SK-N-SH treated with all-trans-retinoic acid at 6 μM for 48 hours (cell line): Measurements from ENCODE around the gene PRMT6.

Experiments used
- RARB ChIP-seq: fragments of 250-450 bp; sonication (Bioruptor Pico); IDR thresholded peaks from 2 replicates; pipeline ENCODE4 v1.8.0; 2021; ENCODE audit warnings: mild to moderate bottlenecking, moderate library complexity
- ZFP3 ChIP-seq: fragments of 250-450 bp; sonication (Bioruptor Pico); IDR thresholded peaks from 2 replicates; pipeline ENCODE4 v1.5.0; 2020; ENCODE audit warnings: mild to moderate bottlenecking, moderate library complexity
- ZFP30 ChIP-seq: fragments of 450-650 bp; formaldehyde crosslinking; IDR thresholded peaks from 2 replicates; pipeline ENCODE4 v1.5.0; 2022; ENCODE audit warnings: mild to moderate bottlenecking, moderate library complexity

DNA sequence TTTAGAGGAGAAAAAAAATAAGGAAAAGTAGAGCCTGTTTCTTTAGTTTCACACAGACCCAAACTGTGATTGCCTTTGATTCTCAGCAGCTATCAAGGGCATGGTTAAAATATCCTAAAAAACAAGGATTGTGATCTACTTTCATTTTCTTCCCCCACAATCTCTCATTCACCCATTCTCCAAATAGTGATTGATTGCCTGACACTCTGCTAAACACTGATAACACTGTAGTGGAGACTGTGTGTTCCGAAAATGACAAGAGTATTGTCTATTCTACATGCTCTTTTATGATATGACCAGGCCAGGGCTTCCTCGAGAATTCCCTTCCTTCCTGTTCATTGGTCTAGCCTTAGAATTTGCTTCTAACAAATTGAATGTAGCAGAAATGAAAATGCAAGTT is 40.2 kb downstream of the PRMT6 start:
- no peak for TF ChIP-seq ZFP30 (CRISPR knock-in tag)
- no peak for TF ChIP-seq ZFP3
- no peak for TF ChIP-seq RARB (CRISPR knock-in tag)
